ENCODE data around the gene TRMO.

TRMO gene

DNA sequence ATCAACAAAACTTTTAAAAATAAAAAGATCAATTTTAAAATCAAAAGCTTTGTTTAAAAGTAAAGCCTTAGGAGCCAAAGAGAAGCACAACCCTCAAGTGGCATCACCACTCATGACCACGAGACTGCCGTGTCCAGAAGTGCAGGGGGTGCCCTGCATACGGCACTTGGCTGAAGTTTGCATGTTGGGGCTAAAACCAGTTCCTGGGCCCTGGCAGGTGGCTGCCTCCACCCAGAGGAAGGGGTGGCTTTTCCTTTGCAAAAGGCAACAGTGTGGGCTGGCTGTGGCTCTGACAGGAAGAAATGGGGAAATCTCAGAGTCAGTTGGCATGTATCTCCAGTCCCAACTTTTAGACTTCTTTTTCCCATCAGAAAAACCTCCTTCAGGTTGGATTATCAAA, 15.3 kb downstream of the TRMO start:
- no peak for DNase-seq (ENCODE audit: extremely low spot score)
- POLR2A ChIA-PET, result no interaction called here

DNA sequence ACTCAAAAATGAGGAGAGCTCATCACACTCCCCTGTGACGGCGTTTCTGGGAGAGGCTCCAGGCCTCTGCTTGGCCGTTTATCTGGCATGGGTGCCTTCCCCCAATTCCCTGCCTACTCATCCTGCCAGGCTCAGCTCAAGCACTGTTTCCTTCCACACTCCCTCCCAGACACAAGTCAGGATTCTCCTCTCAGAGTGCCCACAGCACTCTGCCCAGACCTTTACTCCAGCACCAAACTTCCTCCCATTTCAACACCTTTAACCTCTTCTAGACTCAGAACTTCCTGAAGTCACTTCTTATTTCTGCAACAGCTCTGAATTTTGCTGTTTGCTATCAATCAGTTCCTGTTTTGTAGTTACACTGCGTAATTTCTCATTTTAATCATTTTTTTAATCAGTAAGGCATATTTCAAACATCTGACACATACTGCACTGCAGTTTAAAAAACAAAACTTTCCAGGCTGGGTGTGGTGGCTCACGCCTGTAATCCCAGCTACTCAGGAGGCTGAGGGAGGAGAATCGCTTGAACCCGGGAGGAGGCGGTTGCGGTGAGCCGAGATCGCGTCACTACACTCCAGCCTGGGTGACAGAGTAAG, 16.0 kb downstream of the TRMO start:
- ChIA-PET CTCF (interaction anchor here (0.6 kb wide), 2 partner anchors 17 to 243 kb away, joined by 3 to 10 read pairs; no protein-coding TSS in a partner anchor), POLR2A (no interaction called here)
- TF ChIP-seq TARDBP (IDR thresholded peaks at IDR 0.05), result no peak
- TF ChIP-seq ARNT (IDR thresholded peaks at IDR 0.05), result no peak
- TF ChIP-seq ELF4 (IDR thresholded peaks at IDR 0.05), result no peak
- DNase-seq (ENCODE audit: extremely low spot score), result no peak

More for the DNA sequence above, 15.3 kb downstream of the TRMO start:
- CTCF ChIA-PET, result no interaction called here
- TF ChIP-seq BHLHE40 (IDR thresholded peaks at IDR 0.05; ENCODE audit: borderline replicate concordance) (no peak), SUZ12 (IDR thresholded peaks at IDR 0.05) (no peak), ELF4 (IDR thresholded peaks at IDR 0.05) (no peak), L3MBTL2 (conservative IDR thresholded peaks at IDR 0.05) (no peak), ARNT (IDR thresholded peaks at IDR 0.05) (no peak), LEF1 (IDR thresholded peaks at IDR 0.05; ENCODE audit: borderline replicate concordance) (no peak), FOXM1 (IDR thresholded peaks at IDR 0.05; ENCODE audit: borderline replicate concordance) (no peak), FOXA1 (IDR thresholded peaks at IDR 0.05) (no peak), CTBP1 (IDR thresholded peaks at IDR 0.05; ENCODE audit: borderline replicate concordance) (no peak), TARDBP (IDR thresholded peaks at IDR 0.05) (no peak), SP1 (IDR thresholded peaks at IDR 0.05) (no peak), ZNF384 (IDR thresholded peaks at IDR 0.05) (no peak), FOXK2 (IDR thresholded peaks at IDR 0.05) (no peak), NFRKB (IDR thresholded peaks at IDR 0.05) (no peak), HDGF (IDR thresholded peaks at IDR 0.05; ENCODE audit: borderline replicate concordance) (no peak)
- TF ChIP-seq, protein P1, sequence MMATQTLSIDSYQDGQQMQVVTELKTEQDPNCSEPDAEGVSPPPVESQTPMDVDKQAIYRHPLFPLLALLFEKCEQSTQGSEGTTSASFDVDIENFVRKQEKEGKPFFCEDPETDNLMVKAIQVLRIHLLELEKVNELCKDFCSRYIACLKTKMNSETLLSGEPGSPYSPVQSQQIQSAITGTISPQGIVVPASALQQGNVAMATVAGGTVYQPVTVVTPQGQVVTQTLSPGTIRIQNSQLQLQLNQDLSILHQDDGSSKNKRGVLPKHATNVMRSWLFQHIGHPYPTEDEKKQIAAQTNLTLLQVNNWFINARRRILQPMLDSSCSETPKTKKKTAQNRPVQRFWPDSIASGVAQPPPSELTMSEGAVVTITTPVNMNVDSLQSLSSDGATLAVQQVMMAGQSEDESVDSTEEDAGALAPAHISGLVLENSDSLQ (IDR thresholded peaks at IDR 0.05), result no peak

DNA sequence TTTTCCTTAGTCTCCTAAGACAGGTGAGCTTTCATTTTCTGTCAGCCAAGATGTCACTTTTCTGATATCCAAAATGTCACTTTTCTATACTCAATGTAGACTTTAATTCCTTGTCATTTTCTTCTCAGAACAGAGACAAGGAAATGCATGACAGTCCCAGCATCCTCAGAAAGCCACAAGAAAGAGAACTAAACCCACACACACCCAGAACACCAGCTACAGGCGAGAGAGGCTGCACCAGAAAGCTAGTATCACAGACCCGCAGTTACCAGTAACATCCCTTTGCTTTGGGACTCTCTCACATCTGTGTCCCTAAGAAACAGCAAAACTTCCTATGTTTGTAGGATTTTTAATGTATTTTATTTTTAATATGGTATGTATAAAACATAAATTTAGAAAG, 17.1 kb downstream of the TRMO start:
- DNase-seq (ENCODE audit: extremely low spot score), result no peak
- TF ChIP-seq SP1 (IDR thresholded peaks at IDR 0.05), result no peak
- no peak for TF ChIP-seq BHLHE40 (IDR thresholded peaks at IDR 0.05; ENCODE audit: borderline replicate concordance)
- TF ChIP-seq ELF4 (IDR thresholded peaks at IDR 0.05), result no peak
- no peak for TF ChIP-seq LEF1 (IDR thresholded peaks at IDR 0.05; ENCODE audit: borderline replicate concordance)
- no peak for TF ChIP-seq HDGF (IDR thresholded peaks at IDR 0.05; ENCODE audit: borderline replicate concordance)
- TF ChIP-seq CTBP1 (IDR thresholded peaks at IDR 0.05; ENCODE audit: borderline replicate concordance), result no peak
- no peak for TF ChIP-seq TARDBP (IDR thresholded peaks at IDR 0.05)
- no peak for TF ChIP-seq SUZ12 (IDR thresholded peaks at IDR 0.05)
- TF ChIP-seq, protein P1 (IDR thresholded peaks at IDR 0.05), result no peak
- no peak for TF ChIP-seq FOXM1 (IDR thresholded peaks at IDR 0.05; ENCODE audit: borderline replicate concordance)
- TF ChIP-seq ZNF384 (IDR thresholded peaks at IDR 0.05), result no peak
- TF ChIP-seq NFRKB (IDR thresholded peaks at IDR 0.05), result no peak
- TF ChIP-seq FOXA1 (IDR thresholded peaks at IDR 0.05), result no peak
- no peak for TF ChIP-seq L3MBTL2 (conservative IDR thresholded peaks at IDR 0.05)
- ChIA-PET POLR2A (no interaction called here), CTCF (no interaction called here)

DNA sequence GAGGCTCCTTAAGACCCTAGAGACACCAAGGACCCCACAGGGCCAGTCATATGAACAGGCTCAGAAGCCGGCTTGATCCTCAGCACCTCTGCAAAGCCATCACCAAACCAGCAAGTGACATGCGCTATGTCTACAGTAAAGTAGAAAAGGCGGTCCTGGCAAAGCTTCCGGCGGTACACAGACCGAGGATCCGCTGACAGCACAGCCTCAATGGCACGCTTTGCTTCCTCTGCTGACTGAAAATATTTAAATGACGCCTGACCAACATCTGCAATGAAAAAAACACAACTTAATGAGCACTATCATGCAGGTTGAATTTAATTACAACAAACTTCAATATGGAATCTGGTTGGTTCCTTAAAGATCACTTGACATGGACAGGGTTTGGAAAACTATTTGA, 17.6 kb downstream of the TRMO start:
- ChIA-PET CTCF (no interaction called here), POLR2A (no interaction called here)
- DNase-seq (ENCODE audit: extremely low spot score), result no peak
- TF ChIP-seq L3MBTL2 (conservative IDR thresholded peaks at IDR 0.05) (no peak), SUZ12 (IDR thresholded peaks at IDR 0.05) (no peak), BHLHE40 (IDR thresholded peaks at IDR 0.05; ENCODE audit: borderline replicate concordance) (no peak), ELF4 (IDR thresholded peaks at IDR 0.05) (no peak), ZNF384 (IDR thresholded peaks at IDR 0.05) (no peak), NFRKB (IDR thresholded peaks at IDR 0.05) (no peak), FOXM1 (IDR thresholded peaks at IDR 0.05; ENCODE audit: borderline replicate concordance) (no peak), CTBP1 (IDR thresholded peaks at IDR 0.05; ENCODE audit: borderline replicate concordance) (no peak), TARDBP (IDR thresholded peaks at IDR 0.05) (no peak)
- TF ChIP-seq, protein P1 (IDR thresholded peaks at IDR 0.05), result no peak

DNA sequence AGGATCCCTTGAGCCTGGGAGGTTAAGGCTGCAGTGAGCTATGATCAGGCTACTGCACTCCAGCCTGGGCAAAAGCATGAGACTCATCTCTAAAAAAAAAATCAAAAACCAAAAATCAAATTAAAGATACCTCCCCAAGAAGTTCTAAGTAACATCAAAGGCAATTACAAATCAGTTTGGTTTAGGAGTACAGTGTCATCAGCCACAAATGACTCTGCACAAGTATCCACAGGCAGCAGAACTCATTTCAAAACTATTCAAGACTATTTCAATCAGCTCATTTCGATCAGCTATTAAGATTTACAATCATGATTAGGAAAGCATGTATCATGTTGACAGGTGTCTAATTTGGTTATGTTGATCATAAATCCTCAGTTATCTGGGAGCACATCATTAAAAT, 19.1 kb downstream of the TRMO start:
- CTCF ChIA-PET, result interaction anchor here (0.7 to 1.9 kb wide), 2 partner anchors 191 to 271 kb away, joined by 3 to 5 read pairs; no protein-coding TSS in a partner anchor
- TF ChIP-seq, protein P1 (IDR thresholded peaks at IDR 0.05), result no peak
- TF ChIP-seq FOXA1 (IDR thresholded peaks at IDR 0.05), result no peak
- no peak for TF ChIP-seq L3MBTL2 (conservative IDR thresholded peaks at IDR 0.05)
- TF ChIP-seq TARDBP (IDR thresholded peaks at IDR 0.05), result no peak
- TF ChIP-seq SP1 (IDR thresholded peaks at IDR 0.05), result no peak
- TF ChIP-seq NFRKB (IDR thresholded peaks at IDR 0.05), result no peak
- TF ChIP-seq ZNF384 (IDR thresholded peaks at IDR 0.05), result no peak
- no peak for TF ChIP-seq FOXK2 (IDR thresholded peaks at IDR 0.05)
- no peak for TF ChIP-seq SUZ12 (IDR thresholded peaks at IDR 0.05)
- TF ChIP-seq BHLHE40 (IDR thresholded peaks at IDR 0.05; ENCODE audit: borderline replicate concordance), result no peak
- TF ChIP-seq HDGF (IDR thresholded peaks at IDR 0.05; ENCODE audit: borderline replicate concordance), result no peak
- no peak for TF ChIP-seq CTBP1 (IDR thresholded peaks at IDR 0.05; ENCODE audit: borderline replicate concordance)
- TF ChIP-seq ELF4 (IDR thresholded peaks at IDR 0.05), result no peak
- no peak for TF ChIP-seq FOXM1 (IDR thresholded peaks at IDR 0.05; ENCODE audit: borderline replicate concordance)
- no peak for TF ChIP-seq LEF1 (IDR thresholded peaks at IDR 0.05; ENCODE audit: borderline replicate concordance)
- DNase-seq (ENCODE audit: extremely low spot score), result no peak
- POLR2A ChIA-PET, result interaction anchor here (0.6 kb wide), 1 partner anchor 16 kb away, joined by 3 read pairs; no protein-coding TSS in a partner anchor

Data from HEK293T (cell line).